Activated CD4-positive, alpha-beta T cell treated with anti-CD3 and anti-CD28 coated beads for 24 hours (primary cell): ENCODE data around the gene ST6GALNAC1.
A peak's percentile ranks its signal among the peaks of the same experiment; 100 is the strongest.
"Not testable (repeated sequence)": the region's sequence is repeated elsewhere in the genome, so short reads cannot be mapped to it uniquely, and the experiment has no call there.

Experiments used
- DNase-seq, 2 donors: peaks; one replicate each; pipeline ENCODE4 v3.0.0-alpha.2; 2020; ENCODE audit warnings: low read depth in 2 of 2

The ST6GALNAC1 gene

GRCh38 chr17:76612977-76613851 lies 30.3 kb downstream of the ST6GALNAC1 start:
- DNase-seq = no peak

DNA sequence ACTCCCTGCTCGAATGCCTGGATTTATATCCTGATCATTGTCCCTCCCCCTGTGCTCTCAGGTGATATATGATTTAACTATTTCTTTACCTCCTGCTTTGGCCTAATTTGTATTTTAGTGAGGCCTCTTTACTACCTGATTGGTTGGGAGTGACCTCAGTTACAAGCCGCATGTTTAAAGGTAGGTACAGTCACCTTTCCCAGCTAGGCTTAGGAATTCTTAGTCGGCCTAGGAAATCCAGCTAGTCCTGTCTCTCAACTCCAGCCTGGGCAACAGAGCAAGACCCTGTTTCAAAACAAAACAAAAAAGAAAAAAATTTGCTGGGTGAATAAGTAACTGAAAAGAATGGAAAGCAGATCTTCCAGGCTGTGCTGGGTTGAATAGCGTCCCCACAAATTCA lies 31.1 kb downstream of the ST6GALNAC1 start:
- no peak for DNase-seq

GRCh38 chr17:76611758-76612157 lies 31.8 kb downstream of the ST6GALNAC1 start:
- no peak for DNase-seq

GRCh38 chr17:76611080-76611749 lies 32.3 kb downstream of the ST6GALNAC1 start:
- not testable (repeated sequence) for DNase-seq

DNA sequence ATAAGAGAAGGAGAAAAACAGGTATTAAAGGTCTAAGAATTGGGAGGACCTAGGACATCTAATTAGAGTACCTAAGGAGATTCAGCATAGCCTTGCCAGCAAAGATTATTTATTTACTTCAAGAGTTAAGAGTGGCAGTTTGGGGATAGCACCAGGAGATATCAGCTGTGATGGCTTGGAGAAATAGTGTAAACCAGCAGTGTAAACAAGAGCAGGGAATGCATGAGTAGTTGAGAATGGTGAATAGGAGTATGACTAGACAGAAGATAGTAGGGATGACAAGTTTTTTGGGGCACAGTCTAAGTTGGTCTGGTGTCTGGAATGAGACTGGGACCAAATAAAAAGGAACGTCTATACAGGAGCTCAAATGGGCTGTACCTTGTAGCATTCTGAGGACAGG lies 36.9 kb downstream of the ST6GALNAC1 start:
- DNase-seq = not testable (repeated sequence)

GRCh38 chr17:76601065-76601464 lies 42.5 kb downstream of the ST6GALNAC1 start:
- no peak for DNase-seq

GRCh38 chr17:76599694-76600460 lies 43.7 kb downstream of the ST6GALNAC1 start:
- no peak for DNase-seq

GRCh38 chr17:76598004-76598439 lies 45.5 kb downstream of the ST6GALNAC1 start:
- DNase-seq = no peak

DNA sequence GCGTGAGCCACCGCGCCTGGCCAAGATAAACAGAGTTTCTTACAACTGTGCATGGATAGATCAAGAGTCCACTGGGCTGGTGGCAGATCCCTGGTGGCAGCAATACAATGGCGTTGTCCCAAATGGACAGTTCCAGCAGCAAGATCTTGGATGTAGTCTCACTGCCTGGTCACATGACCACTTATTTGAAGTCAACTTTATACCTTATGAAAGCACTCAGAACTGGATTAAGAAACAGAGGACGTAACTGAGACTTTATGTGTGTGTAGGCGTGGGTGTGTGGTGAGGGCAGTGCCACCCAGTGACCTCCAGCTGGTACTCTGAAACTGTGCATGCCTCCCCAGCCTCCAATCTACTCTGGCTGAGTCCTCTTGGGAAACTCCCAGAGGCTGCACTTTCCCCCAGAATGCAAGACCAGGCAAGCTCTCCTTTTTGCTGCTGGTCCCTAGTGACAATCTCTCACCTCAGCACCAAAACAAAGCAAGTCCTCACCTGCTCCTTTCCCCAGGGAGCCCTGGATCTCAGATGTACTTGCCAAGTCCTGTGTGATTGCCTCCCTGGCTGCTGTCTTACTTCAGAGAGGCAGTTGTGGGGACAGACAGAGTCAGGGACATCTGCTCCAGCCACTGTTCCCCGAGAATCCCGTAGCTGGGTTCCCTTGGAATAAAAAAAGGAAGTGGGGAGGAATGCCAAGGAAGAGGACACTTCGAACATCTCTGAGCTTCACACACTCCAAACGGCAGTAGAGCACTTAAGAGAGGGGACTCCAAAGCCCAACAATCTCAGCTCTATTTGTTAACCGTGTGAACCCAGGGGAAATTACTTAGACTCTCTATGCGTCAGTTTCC lies 46.2 kb downstream of the ST6GALNAC1 start:
- no peak for DNase-seq

DNA sequence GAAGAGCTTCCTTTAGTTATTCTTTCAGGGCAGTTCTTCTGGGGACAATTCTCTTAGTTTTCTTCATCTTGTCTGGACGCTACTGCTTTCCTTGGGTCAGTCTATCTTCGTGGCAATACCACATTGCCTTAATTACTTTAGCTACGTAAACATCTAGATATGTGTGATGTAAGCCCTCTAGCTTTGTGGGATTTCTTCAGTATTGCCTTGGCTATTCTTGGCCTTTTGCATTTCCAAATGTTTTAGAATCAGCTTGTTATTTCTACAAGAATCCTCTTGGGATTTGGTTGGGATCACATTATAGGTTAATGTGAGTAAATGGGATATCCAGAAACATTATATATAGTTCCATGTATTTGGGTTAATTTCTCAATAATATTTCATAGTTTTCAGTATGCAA lies 48.9 kb downstream of the ST6GALNAC1 start:
- DNase-seq = no peak

DNA sequence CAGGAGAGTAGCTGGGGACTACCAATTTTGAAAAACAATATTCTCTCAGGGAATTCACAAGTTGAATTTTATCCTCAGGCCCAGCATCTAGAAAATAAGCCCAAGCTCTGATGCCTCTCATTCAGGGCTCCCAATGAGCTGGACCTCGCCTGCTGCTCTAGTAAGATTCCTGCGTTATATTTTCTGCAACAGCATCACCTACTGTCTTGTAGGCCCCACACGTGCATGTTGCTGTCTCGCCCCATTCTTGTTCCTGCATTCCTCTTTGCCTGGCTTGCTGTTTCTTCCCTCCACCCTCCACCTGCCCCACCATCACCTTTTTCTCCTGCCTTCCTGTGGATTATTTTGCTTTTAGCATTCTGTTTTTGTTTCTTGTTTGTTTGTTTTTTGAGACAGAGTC lies 49.6 kb downstream of the ST6GALNAC1 start:
- no peak for DNase-seq

DNA sequence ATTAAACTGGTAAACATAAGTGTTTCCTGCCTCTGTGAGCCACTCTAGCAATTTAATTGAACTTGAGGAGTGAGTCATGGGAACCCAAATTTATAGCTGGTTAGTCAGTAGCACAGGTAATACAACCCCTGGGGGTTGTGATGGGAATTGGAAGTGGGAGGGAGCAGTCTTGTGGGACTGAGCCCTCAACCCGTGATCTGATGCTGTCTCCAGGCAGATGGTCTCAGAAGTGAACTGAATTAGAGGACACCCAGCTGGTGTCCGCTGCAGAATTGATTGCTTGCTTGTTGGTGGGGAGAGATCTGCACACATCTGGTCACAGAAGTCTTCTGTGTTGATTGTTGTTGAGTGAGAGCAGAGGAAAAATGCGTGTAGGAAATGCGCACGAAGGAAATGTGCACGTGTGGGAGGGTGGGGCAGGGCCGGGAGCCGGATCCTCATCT lies 50.2 kb downstream of the ST6GALNAC1 start:
- no peak for DNase-seq

GRCh38 chr17:76588182-76588581 lies 55.4 kb downstream of the ST6GALNAC1 start:
- no peak for DNase-seq

DNA sequence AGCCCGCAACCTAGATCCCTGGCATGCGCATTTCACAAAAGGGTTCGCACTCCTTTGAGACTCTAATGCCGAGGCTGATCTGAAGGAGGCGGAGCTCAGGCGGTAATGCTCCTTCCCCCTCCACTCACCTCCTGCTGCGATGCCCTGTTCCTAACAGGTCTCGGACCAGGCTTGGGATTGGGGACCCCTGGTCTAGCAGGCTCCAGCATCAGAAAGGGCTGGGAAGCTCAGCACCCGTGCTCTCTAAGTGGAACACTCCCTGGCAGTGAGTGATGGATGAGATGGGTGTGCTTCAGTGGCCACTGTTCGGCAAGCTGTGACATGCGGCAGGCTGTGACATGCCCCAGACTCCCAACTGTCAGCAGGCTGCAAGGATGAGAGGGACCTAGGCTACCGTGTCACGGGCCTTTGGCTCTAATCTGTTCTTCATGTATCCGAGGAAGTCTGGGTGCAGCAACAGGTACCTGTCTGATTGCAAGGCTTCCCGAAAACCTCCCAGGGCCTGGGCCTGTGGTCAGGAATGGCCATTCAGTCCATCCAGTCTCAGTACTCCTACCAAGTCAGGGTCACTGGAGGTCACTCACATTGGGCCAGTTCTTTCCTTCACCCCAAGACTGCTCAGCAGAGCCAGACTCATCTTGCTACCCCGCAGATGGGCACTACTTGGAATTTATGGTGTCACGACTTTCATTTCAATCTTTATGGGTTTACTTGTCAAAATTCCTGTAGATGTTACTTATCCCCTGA lies 56.6 kb downstream of the ST6GALNAC1 start:
- DNase-seq = no peak

GRCh38 chr17:76585649-76586593 lies 57.6 kb downstream of the ST6GALNAC1 start, which contains the start of gene ST6GALNAC2:
ST6GALNAC2 (minus strand) TSS chr17:76585860; CDS start chr17:76585808, 52 bp downstream.
- DNase-seq = peak in 1 of 2 donors; percentile 22

GRCh38 chr17:76585033-76585648 lies 58.4 kb downstream of the ST6GALNAC1 start:
- no peak for DNase-seq

GRCh38 chr17:76584427-76585032 lies 59.0 kb downstream of the ST6GALNAC1 start:
- no peak for DNase-seq

DNA sequence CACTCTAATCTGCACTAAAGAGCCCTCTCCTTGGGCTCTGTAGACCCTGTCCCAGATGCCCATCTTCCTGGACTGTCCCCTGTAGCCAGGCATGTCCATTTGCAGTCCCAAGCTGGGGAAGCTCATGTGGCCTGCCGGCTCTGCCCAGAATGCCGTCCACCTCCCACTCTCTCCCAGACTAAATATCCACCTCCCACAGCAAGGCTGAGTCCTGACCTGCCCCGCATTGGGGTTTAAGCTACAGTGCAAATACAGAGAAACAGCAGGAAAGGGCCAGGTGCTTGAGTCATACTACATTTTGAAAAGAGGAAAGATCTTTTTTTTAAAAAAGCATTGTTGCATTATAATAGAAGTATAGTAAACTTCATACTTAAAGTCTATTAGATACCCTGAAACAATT lies 60.9 kb downstream of the ST6GALNAC1 start:
- DNase-seq = no peak
